Stimulated activated CD4-positive, alpha-beta T cell treated with anti-CD3 and anti-CD28 coated beads, TNF-alpha, amount 100 ng/mL, for 4 hours (primary cell): ENCODE measurements around the gene TFF1.

Experiments used
- DNase-seq, 3 experiments: peaks; one replicate each; pipeline ENCODE4 v3.0.0-alpha.2; 2020; ENCODE audit warnings: low read depth in 3 of 3

TFF1 gene

GRCh38 chr21:42398436-42399028, 32.2 kb upstream of the TFF1 start:
- no peak for DNase-seq

GRCh38 chr21:42397746-42398394, 31.5 kb upstream of the TFF1 start:
- DNase-seq = no peak

- DNase-seq = no peak
Measured at GRCh38 chr21:42396799-42397745, 30.7 kb upstream of the TFF1 start.

- DNase-seq = no peak
Measured at GRCh38 chr21:42395905-42396651, 29.7 kb upstream of the TFF1 start, which contains the start of gene TMPRSS3. Gene TMPRSS3 (minus strand): TSS chr21:42396052. CDS start chr21:42395417, 635 bp downstream.

- no peak for DNase-seq
Measured at GRCh38 chr21:42395302-42395701, 29.0 kb upstream of the TFF1 start.

- no peak for DNase-seq
Measured at GRCh38 chr21:42393443-42393950, 27.2 kb upstream of the TFF1 start.

GRCh38 chr21:42392731-42393442, 26.6 kb upstream of the TFF1 start:
- DNase-seq = no peak

GRCh38 chr21:42391297-42391696, 25.0 kb upstream of the TFF1 start:
- no peak for DNase-seq

GRCh38 chr21:42390696-42391095, 24.4 kb upstream of the TFF1 start:
- no peak for DNase-seq

GRCh38 chr21:42390193-42390592, 23.9 kb upstream of the TFF1 start:
- DNase-seq = no peak

- DNase-seq = no peak
Measured at GRCh38 chr21:42389449-42389835, 23.1 kb upstream of the TFF1 start.

- no peak for DNase-seq
Measured at GRCh38 chr21:42388740-42389448, 22.6 kb upstream of the TFF1 start.

GRCh38 chr21:42387843-42388340, 21.6 kb upstream of the TFF1 start:
- no peak for DNase-seq

- no peak for DNase-seq
Measured at GRCh38 chr21:42387164-42387563, 20.8 kb upstream of the TFF1 start.

- DNase-seq = no peak
Measured at GRCh38 chr21:42386034-42386591, 19.8 kb upstream of the TFF1 start.

GRCh38 chr21:42385619-42386018, 19.3 kb upstream of the TFF1 start:
- no peak for DNase-seq

GRCh38 chr21:42384989-42385388, 18.7 kb upstream of the TFF1 start:
- no peak for DNase-seq

- DNase-seq = no peak
Measured at GRCh38 chr21:42384156-42384945, 18.0 kb upstream of the TFF1 start.

- no peak for DNase-seq
Measured at GRCh38 chr21:42383331-42383730, 17.0 kb upstream of the TFF1 start.
